Neuronal stem cell (in vitro differentiated cells): ENCODE measurements around the gene MMGT1.

Experiments used
- DNase-seq: peaks from one replicate; pipeline ENCODE4 v3.0.0-alpha.2; 2013; ENCODE audit warnings: low spot score
- H2AFZ ChIP-seq: one replicate; pipeline ENCODE4 v1.6.1; 2013; ENCODE audit warnings: mild to moderate bottlenecking, low read length, inconsistent platforms
- H2AK5ac ChIP-seq: 2 replicates; pipeline ENCODE4 v1.6.1; 2013; ENCODE audit warnings: low read depth, mild to moderate bottlenecking, inconsistent platforms, low read length, moderate library complexity, mixed read lengths
- H2BK120ac ChIP-seq: 2 replicates; pipeline ENCODE4 v1.6.1; 2013; ENCODE audit warnings: low read depth, mild to moderate bottlenecking, inconsistent platforms, low read length, moderate library complexity, mixed read lengths
- H2BK12ac ChIP-seq: one replicate; pipeline ENCODE4 v1.6.1; 2013; ENCODE audit warnings: low read length, inconsistent platforms
- H2BK15ac ChIP-seq: 2 replicates; pipeline ENCODE4 v1.6.1; 2013; ENCODE audit warnings: mild to moderate bottlenecking, low read length, inconsistent platforms, mixed read lengths
- H2BK5ac ChIP-seq: one replicate; pipeline ENCODE4 v1.6.1; 2013; ENCODE audit warnings: inconsistent platforms, mild to moderate bottlenecking, low read length, moderate library complexity
- H3K14ac ChIP-seq: one replicate; pipeline ENCODE4 v1.6.1; 2013; ENCODE audit warnings: low read length, inconsistent platforms
- H3K18ac ChIP-seq: 2 replicates; pipeline ENCODE4 v1.6.1; 2013; ENCODE audit warnings: low read length, inconsistent platforms
- H3K23ac ChIP-seq: 2 replicates; pipeline ENCODE4 v1.6.1; 2013; ENCODE audit warnings: low read depth, mild to moderate bottlenecking, mixed read lengths, low read length, inconsistent platforms; ENCODE audit not compliant: poor library complexity
- H3K27ac ChIP-seq: replicated peaks from 3 replicates; pipeline ENCODE4 v1.5.1; 2013; ENCODE audit warnings: low read length, inconsistent platforms
- H3K27me3 ChIP-seq, 3 experiments: 2 replicates each; pipeline ENCODE4 v1.6.1; 2013; ENCODE audit warnings: low read length in 3 of 3, mild to moderate bottlenecking in 2 of 3, inconsistent platforms in 1 of 3, low read depth in 1 of 3, mixed read lengths in 1 of 3, moderate library complexity in 1 of 3; ENCODE audit not compliant: control insufficient read depth in 3 of 3, insufficient read depth in 3 of 3
- H3K36me3 ChIP-seq, 2 donors: replicated peaks in 1 of 2; 2 replicates each; pipeline ENCODE4 v1.6.1; 2013; ENCODE audit warnings: low read length in 2 of 2; ENCODE audit not compliant: control insufficient read depth in 2 of 2, insufficient read depth in 2 of 2
- H3K4ac ChIP-seq: 2 replicates; pipeline ENCODE4 v1.6.1; 2013; ENCODE audit warnings: inconsistent platforms, mild to moderate bottlenecking, low read length, moderate library complexity
- H3K4me1 ChIP-seq, 2 donors: 1 replicate in 1 of 2; 2 replicates in 1 of 2; pipeline ENCODE4 v1.6.1; 2013; ENCODE audit warnings: low read length in 2 of 2, low read depth in 1 of 2; ENCODE audit not compliant: control insufficient read depth in 2 of 2, insufficient read depth in 1 of 2
- H3K4me2 ChIP-seq: one replicate; pipeline ENCODE4 v1.6.1; 2013; ENCODE audit warnings: mild to moderate bottlenecking, low read length, inconsistent platforms; ENCODE audit not compliant: insufficient read depth, poor library complexity, severe bottlenecking
- H3K4me3 ChIP-seq, 2 donors: 2 replicates each; pipeline ENCODE4 v1.5.1; 2013; ENCODE audit warnings: low read length in 2 of 2, mild to moderate bottlenecking in 2 of 2, inconsistent platforms in 1 of 2, moderate library complexity in 1 of 2
- H3K79me1 ChIP-seq: one replicate; pipeline ENCODE4 v1.6.1; 2013; ENCODE audit warnings: low read depth, mild to moderate bottlenecking, inconsistent platforms, low read length, moderate library complexity
- H3K9ac ChIP-seq: one replicate; pipeline ENCODE4 v1.6.1; 2013; ENCODE audit warnings: mild to moderate bottlenecking, low read depth, low read length, inconsistent platforms; ENCODE audit not compliant: poor library complexity
- H3K9me3 ChIP-seq, 2 donors: replicated peaks in 1 of 2; 2 replicates each; pipeline versions ENCODE3 to v1.6.1; 2013; ENCODE audit warnings: low read length in 2 of 2, mild to moderate bottlenecking in 2 of 2, inconsistent platforms in 1 of 2, low read depth in 1 of 2, mixed read lengths in 1 of 2, moderate library complexity in 1 of 2; ENCODE audit not compliant: control insufficient read depth in 2 of 2, insufficient read depth in 1 of 2
- H4K8ac ChIP-seq: one replicate; pipeline ENCODE4 v1.6.1; 2013; ENCODE audit warnings: low read depth, mild to moderate bottlenecking, inconsistent platforms, low read length, moderate library complexity
- H4K91ac ChIP-seq: one replicate; pipeline ENCODE4 v1.6.1; 2013; ENCODE audit warnings: low read length, low read depth, mild to moderate bottlenecking, inconsistent platforms; ENCODE audit not compliant: poor library complexity
- WGBS, 2 donors: extraction: QIAGEN DNeasy Blood & Tissue Kit; methylation state at CpG; one replicate each; pipeline ENCODE4 v1.1.7; 2013; ENCODE audit warnings: missing lambda C conversion rate in 2 of 2, mixed read lengths in 1 of 2; ENCODE audit not compliant: insufficient read length in 2 of 2, insufficient replicate concordance in 1 of 2; ENCODE audit errors: extremely low coverage in 2 of 2; 5-methylcytosine and 5-hydroxymethylcytosine counted together

The MMGT1 gene

DNA sequence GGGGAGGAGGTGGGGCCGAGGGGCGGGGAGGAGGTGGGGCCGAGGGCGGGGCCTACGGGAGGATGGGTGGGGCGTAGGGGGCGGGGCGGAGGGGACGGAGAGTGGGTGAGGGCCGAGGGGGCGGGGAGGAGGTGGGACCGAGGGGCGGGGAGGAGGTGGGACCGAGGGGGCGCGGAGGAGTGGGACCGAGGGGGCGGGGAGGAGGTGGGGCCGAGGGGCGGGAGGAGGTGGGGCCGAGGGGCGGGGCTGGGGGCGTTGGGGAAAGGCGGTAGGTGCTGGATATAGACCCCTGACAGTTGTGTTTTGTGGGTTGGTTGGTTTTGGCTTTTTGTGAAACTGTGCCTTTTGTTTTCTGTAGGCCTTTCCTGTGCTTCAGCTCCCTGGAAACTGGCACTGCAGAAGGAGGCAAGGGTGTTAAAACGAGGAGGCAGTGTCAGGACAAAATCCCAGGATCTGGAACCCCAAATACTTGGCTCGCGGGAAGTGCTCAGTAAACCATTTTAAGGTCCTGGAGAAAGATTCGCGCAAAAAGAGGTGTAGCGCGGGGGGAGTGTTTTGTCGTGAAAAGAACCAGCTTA, 580 bp upstream of the MMGT1 start:
- H3K4me2 ChIP-seq = peak overlapping the region; percentile 18
- peaks cover 3% of the 10 kb centered on the region in 2 donors for H3K4me1 ChIP-seq
- H3K23ac ChIP-seq = no peak overlapping the region
- H3K4me3 ChIP-seq = peak overlapping the region; percentile 45 to 66
- H2BK12ac ChIP-seq = no peak overlapping the region
- H2BK120ac ChIP-seq = no peak overlapping the region
- H4K8ac ChIP-seq = no peak overlapping the region
- no peaks in the 10 kb centered on the region for H3K36me3 ChIP-seq
- H3K79me1 ChIP-seq = no peaks in the 10 kb centered on the region
- no peak overlapping the region for H3K4ac ChIP-seq
- peak overlapping the region; percentile 63 for H2AFZ ChIP-seq
- H2BK15ac ChIP-seq = no peak overlapping the region
- DNase-seq = peak; percentile 54
- no peak overlapping the region for H3K9ac ChIP-seq
- WGBS, 2 donors = no CpG with 5 or more reads among the region's 32 CpGs
- H3K27me3 ChIP-seq = no peaks in the 10 kb centered on the region
- no peak overlapping the region for H4K91ac ChIP-seq
- H3K9me3 ChIP-seq = no peaks in the 10 kb centered on the region
- H2BK5ac ChIP-seq = no peak overlapping the region
- H3K18ac ChIP-seq = no peak overlapping the region
- H3K14ac ChIP-seq = no peak overlapping the region
- no peak overlapping the region for H2AK5ac ChIP-seq
- H3K27ac ChIP-seq = no peak overlapping the region

DNA sequence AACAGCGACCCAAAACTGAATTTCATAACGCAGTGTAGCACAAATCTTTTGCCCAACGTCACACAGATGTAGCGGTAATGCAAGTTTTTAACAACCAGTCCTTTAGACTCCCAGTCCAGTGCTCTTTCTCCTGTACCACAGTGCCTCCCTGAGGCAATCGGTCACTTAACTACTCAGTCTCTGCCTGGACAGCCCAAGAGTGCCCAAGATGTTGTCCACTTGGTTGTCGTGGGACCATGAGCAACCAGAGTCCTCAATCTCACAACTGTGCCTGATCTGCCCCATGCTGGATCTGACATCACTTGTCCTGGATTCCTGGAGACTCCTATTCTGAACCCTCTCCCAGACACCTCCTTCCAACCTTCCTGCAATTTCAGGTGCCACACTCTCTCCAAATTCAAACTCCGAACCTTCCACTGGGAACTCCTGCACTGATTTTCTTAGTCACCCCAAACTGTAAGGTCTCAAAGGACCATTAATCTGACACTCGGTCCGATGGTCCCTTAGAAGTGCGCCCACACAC, 702 bp downstream of the MMGT1 start:
- H2BK15ac ChIP-seq = no peak overlapping the region
- H2BK12ac ChIP-seq = no peak overlapping the region
- no peaks in the 10 kb centered on the region for H3K27me3 ChIP-seq
- no peak overlapping the region for H3K4ac ChIP-seq
- peaks cover 0 to 4% of the 10 kb centered on the region in 2 donors for H3K36me3 ChIP-seq
- H3K4me2 ChIP-seq = peak overlapping the region; percentile 58
- H3K27ac ChIP-seq = peak overlapping the region; percentile 90
- no peak overlapping the region for H2AK5ac ChIP-seq
- no peak overlapping the region for H4K91ac ChIP-seq
- no peak overlapping the region for H2BK120ac ChIP-seq
- H3K79me1 ChIP-seq = no peaks in the 10 kb centered on the region
- H3K9ac ChIP-seq = peak overlapping the region; percentile 77
- peak overlapping the region; percentile 27 for H3K18ac ChIP-seq
- no peak overlapping the region for H3K23ac ChIP-seq
- peaks cover 3% of the 10 kb centered on the region in 2 donors for H3K4me1 ChIP-seq
- no peak overlapping the region for H4K8ac ChIP-seq
- peak overlapping the region; percentile 67 to 99 for H3K4me3 ChIP-seq
- H3K14ac ChIP-seq = peak overlapping the region; percentile 56
- no peak overlapping the region for H2BK5ac ChIP-seq
- no peak for DNase-seq
- H2AFZ ChIP-seq = peak overlapping the region; percentile 97
- no peaks in the 10 kb centered on the region for H3K9me3 ChIP-seq
- no CpG with 5 or more reads among the region's 10 CpGs for WGBS, 2 donors

DNA sequence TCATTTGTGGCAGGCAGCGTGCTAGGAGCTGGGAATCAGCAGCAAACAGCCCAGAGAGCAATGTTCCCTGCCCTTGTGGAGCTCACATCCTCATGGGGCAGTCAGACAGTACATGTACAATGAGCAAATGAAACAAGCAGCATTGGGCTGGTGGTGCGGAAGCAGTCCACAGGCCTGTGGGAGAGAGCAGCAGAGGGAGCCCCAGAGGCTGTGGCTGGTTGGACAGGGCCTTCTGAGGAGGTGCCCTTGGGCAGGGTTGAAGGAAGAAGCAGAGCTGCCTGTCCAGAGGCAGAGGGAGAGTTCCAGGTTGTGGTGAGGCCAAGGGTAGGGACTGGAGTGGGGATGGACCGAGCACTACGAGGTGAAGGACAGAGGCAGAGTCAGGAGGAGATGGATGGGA, 22.5 kb downstream of the MMGT1 start:
- Histone ChIP-seq H3K79me1 (no peaks in the 10 kb centered on the region), H3K14ac (no peak overlapping the region), H3K27ac (no peak overlapping the region), H3K4ac (no peak overlapping the region), H2BK5ac (no peak overlapping the region), H3K9ac (no peak overlapping the region), H3K23ac (no peak overlapping the region), H2BK12ac (no peak overlapping the region), H3K18ac (no peak overlapping the region), H3K27me3 (no peaks in the 10 kb centered on the region), H3K4me2 (no peak overlapping the region), H4K8ac (no peak overlapping the region), H3K4me3 (no peak overlapping the region), H3K9me3 (no peaks in the 10 kb centered on the region), H3K36me3 (no peaks in the 10 kb centered on the region), H2BK15ac (no peak overlapping the region), H4K91ac (no peak overlapping the region), H3K4me1 (no peaks in the 10 kb centered on the region), H2AK5ac (no peak overlapping the region), H2BK120ac (no peak overlapping the region), H2AFZ (no peak overlapping the region)
- DNase-seq = no peak
- no CpG with 5 or more reads among the region's 4 CpGs for WGBS, 2 donors

DNA sequence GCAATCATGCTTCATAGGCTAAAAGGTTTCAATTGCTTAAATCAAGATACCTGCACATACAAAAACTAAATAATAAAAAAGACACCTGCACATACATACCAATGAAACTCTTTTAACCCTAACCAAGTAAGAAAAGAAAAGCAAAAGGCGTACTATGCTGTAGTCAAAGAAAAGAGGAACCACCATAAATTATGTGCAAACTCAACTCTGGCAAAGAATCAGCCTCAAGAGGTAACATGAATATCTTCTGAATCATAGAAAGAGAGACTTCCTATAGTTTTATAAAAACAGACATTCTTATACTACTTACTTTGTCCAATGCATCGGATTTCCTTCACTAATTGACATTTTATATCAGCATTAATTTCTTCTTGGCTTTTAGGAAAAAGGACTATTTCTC, 29.3 kb downstream of the MMGT1 start:
- H3K4me1 ChIP-seq = no peaks in the 10 kb centered on the region
- no peaks in the 10 kb centered on the region for H3K36me3 ChIP-seq
- H3K4me3 ChIP-seq = no peak overlapping the region
- H3K9me3 ChIP-seq = no peaks in the 10 kb centered on the region
- no peak overlapping the region for H3K9ac ChIP-seq
- H4K8ac ChIP-seq = no peak overlapping the region
- H2BK5ac ChIP-seq = no peak overlapping the region
- no peak overlapping the region for H3K18ac ChIP-seq
- H2BK15ac ChIP-seq = no peak overlapping the region
- no peak overlapping the region for H2BK120ac ChIP-seq
- no peak for DNase-seq
- H2AK5ac ChIP-seq = no peak overlapping the region
- no peak overlapping the region for H4K91ac ChIP-seq
- no peak overlapping the region for H2AFZ ChIP-seq
- H3K79me1 ChIP-seq = no peaks in the 10 kb centered on the region
- H3K14ac ChIP-seq = no peak overlapping the region
- no peaks in the 10 kb centered on the region for H3K27me3 ChIP-seq
- WGBS, 2 donors = no CpG with 5 or more reads among the region's 2 CpGs
- no peak overlapping the region for H3K4me2 ChIP-seq
- no peak overlapping the region for H3K4ac ChIP-seq
- H3K27ac ChIP-seq = no peak overlapping the region
- no peak overlapping the region for H2BK12ac ChIP-seq
- H3K23ac ChIP-seq = no peak overlapping the region
